DND-41 (cell line): ENCODE results near the gene OR2V2.
A peak's percentile ranks its signal among the peaks of the same experiment; 100 is the strongest.

Experiments used
- ATAC-seq: fragments of 200-7000 bp; cut with Tn5 transposase; 3 replicates; pipeline ENCODE4 v1.9.1; 2021; ENCODE audit warnings: low read depth; ENCODE audit not compliant: insufficient read depth
- DNase-seq: peaks from one replicate; pipeline ENCODE4 v3.0.0-alpha.2; 2020
- H2AFZ ChIP-seq: 2 replicates; pipeline ENCODE4 v1.6.0; 2012; ENCODE audit warnings: low read depth, low read length
- H3K27ac ChIP-seq: 2 replicates; pipeline ENCODE4 v1.5.1; 2012; ENCODE audit warnings: low read length, inconsistent platforms
- H3K27me3 ChIP-seq: fragments of 200-600 bp; sonication (generic); 2 replicates; pipeline ENCODE4 v1.6.0; 2012; ENCODE audit warnings: low read length, mild to moderate bottlenecking, inconsistent platforms; ENCODE audit not compliant: insufficient read depth, poor library complexity
- H3K36me3 ChIP-seq: 2 replicates; pipeline ENCODE4 v1.5.1; 2012; ENCODE audit warnings: low read length, inconsistent platforms; ENCODE audit not compliant: insufficient read depth
- H3K4me1 ChIP-seq: 2 replicates; pipeline ENCODE4 v1.5.1; 2012; ENCODE audit warnings: mild to moderate bottlenecking, low read length; ENCODE audit not compliant: insufficient read depth
- H3K4me2 ChIP-seq: 2 replicates; pipeline ENCODE4 v1.6.0; 2012; ENCODE audit warnings: mild to moderate bottlenecking, moderate library complexity, low read length, inconsistent platforms; ENCODE audit not compliant: insufficient read depth
- H3K4me3 ChIP-seq, 2 experiments: fragments of 200-600 bp in 1 of 2; shearing (Covaris generic) in 1 of 2; 2 replicates each; pipeline ENCODE4 v1.5.1; 2012 to 2016; ENCODE audit warnings: inconsistent platforms in 2 of 2, low read length in 2 of 2, mild to moderate bottlenecking in 2 of 2, low read depth in 1 of 2, moderate library complexity in 1 of 2
- H3K79me2 ChIP-seq: 2 replicates; pipeline ENCODE4 v1.6.0; 2012; ENCODE audit warnings: low read length, inconsistent platforms; ENCODE audit not compliant: insufficient read depth
- H3K9ac ChIP-seq: 2 replicates; pipeline ENCODE4 v1.6.0; 2012; ENCODE audit warnings: low read depth, mild to moderate bottlenecking, inconsistent platforms, low read length, moderate library complexity
- H3K9me3 ChIP-seq: 2 replicates; pipeline ENCODE4 v1.5.1; 2012; ENCODE audit warnings: low read length, moderate library complexity, mild to moderate bottlenecking, inconsistent platforms; ENCODE audit not compliant: insufficient read depth, severe bottlenecking
- H4K20me1 ChIP-seq: 2 replicates; pipeline ENCODE4 v1.6.0; 2012; ENCODE audit warnings: low read length; ENCODE audit not compliant: insufficient read depth
- CTCF ChIP-seq: IDR thresholded peaks from 2 replicates; pipeline ENCODE4 v1.5.1; 2012; ENCODE audit warnings: borderline replicate concordance, low read length, moderate library complexity, mild to moderate bottlenecking; ENCODE audit not compliant: poor library complexity, severe bottlenecking; ENCODE audit errors: extremely low read depth
- EZH2 ChIP-seq: IDR thresholded peaks from 3 replicates; pipeline ENCODE4 v1.6.1; 2012; ENCODE audit warnings: borderline replicate concordance, low read depth, mild to moderate bottlenecking, moderate library complexity, low read length, inconsistent platforms; ENCODE audit not compliant: severe bottlenecking

The OR2V2 gene

GRCh38 chr5:181187500-181188213 lies 40.3 kb downstream of the OR2V2 start:
- H3K27me3 ChIP-seq = no peaks in the 10 kb centered on the region
- no peak overlapping the region for H2AFZ ChIP-seq
- H3K27ac ChIP-seq = no peak overlapping the region
- H3K9ac ChIP-seq = no peak overlapping the region
- H3K4me2 ChIP-seq = no peak overlapping the region
- peaks cover 48% of the 10 kb centered on the region for H3K4me1 ChIP-seq
- peaks cover 5% of the 10 kb centered on the region for H3K79me2 ChIP-seq
- no peaks in the 10 kb centered on the region for H3K9me3 ChIP-seq
- no peak overlapping the region for H3K4me3 ChIP-seq
- ATAC-seq (no peak), DNase-seq (peak; percentile 41)
- H3K36me3 ChIP-seq = no peaks in the 10 kb centered on the region; the same call in 1 of the 2 replicates
- H4K20me1 ChIP-seq = no peaks in the 10 kb centered on the region
- no peak for TF ChIP-seq CTCF
- no peak for TF ChIP-seq EZH2

GRCh38 chr5:181188700-181189362 lies 41.4 kb downstream of the OR2V2 start:
- Histone ChIP-seq H3K9me3 (no peaks in the 10 kb centered on the region), H3K9ac (peak overlapping the region; percentile 85), H3K4me1 (peaks cover 55% of the 10 kb centered on the region), H4K20me1 (no peaks in the 10 kb centered on the region), H3K4me2 (peak overlapping the region; percentile 100), H2AFZ (peak overlapping the region; percentile 94), H3K36me3 (no peaks in the 10 kb centered on the region; the same call in 1 of the 2 replicates), H3K79me2 (peaks cover 9% of the 10 kb centered on the region), H3K27ac (peak overlapping the region; percentile 90), H3K27me3 (no peaks in the 10 kb centered on the region), H3K4me3 (peak overlapping the region; percentile 81 to 92)
- ATAC-seq = peak; percentile 2; the same call in 2 of the 3 replicates
- TF ChIP-seq CTCF (peak; percentile 28), EZH2 (no peak)
- DNase-seq = peak; percentile 80

- Histone ChIP-seq H3K27ac (peak overlapping the region; percentile 90), H3K27me3 (no peaks in the 10 kb centered on the region), H4K20me1 (no peaks in the 10 kb centered on the region), H3K4me2 (peak overlapping the region; percentile 100), H3K4me1 (peaks cover 50% of the 10 kb centered on the region), H3K9me3 (no peaks in the 10 kb centered on the region), H3K79me2 (peaks cover 9% of the 10 kb centered on the region), H3K9ac (peak overlapping the region; percentile 85), H2AFZ (peak overlapping the region; percentile 94), H3K36me3 (no peaks in the 10 kb centered on the region; the same call in 1 of the 2 replicates), H3K4me3 (peak overlapping the region; percentile 81 to 92)
- ATAC-seq (peak; percentile 18), DNase-seq (peak; percentile 57)
- TF ChIP-seq CTCF = no peak
- TF ChIP-seq EZH2 = no peak
Measured at GRCh38 chr5:181189363-181189961, 42.1 kb downstream of the OR2V2 start.
